Liver (tissue), 9 donors: ENCODE results near the gene TIGD2. TPM values are rescaled to one million over a fixed set of nuclear protein-coding genes. Genes with fewer than 3 reads are reported as not detected.

Experiments used
- DNase-seq: peaks from one replicate; pipeline ENCODE4 v3.0.0-alpha.2; 2017; ENCODE audit warnings: low spot score
- H3K27ac ChIP-seq, 2 donors: one replicate each; pipeline ENCODE4 v1.7.0; 2013; ENCODE audit warnings: inconsistent platforms in 2 of 2, low read length in 2 of 2, control low read depth in 1 of 2, low read depth in 1 of 2, mild to moderate bottlenecking in 1 of 2
- H3K27me3 ChIP-seq, 4 donors: one replicate each; pipeline versions ENCODE4 v1.6.1 to v1.7.0; 2013; ENCODE audit warnings: low read length in 3 of 4, inconsistent platforms in 1 of 4, mild to moderate bottlenecking in 1 of 4, moderate library complexity in 1 of 4; ENCODE audit not compliant: control insufficient read depth in 4 of 4, insufficient read depth in 4 of 4
- H3K36me3 ChIP-seq, 4 donors: one replicate each; pipeline versions ENCODE4 v1.6.1 to v1.7.0; 2013; ENCODE audit warnings: low read length in 3 of 4, mild to moderate bottlenecking in 3 of 4, low read depth in 1 of 4, moderate library complexity in 1 of 4; ENCODE audit not compliant: control insufficient read depth in 4 of 4, insufficient read depth in 3 of 4
- H3K4me1 ChIP-seq, 4 donors: one replicate each; pipeline versions ENCODE4 v1.6.1 to v1.7.0; 2013; ENCODE audit warnings: low read length in 3 of 4, mild to moderate bottlenecking in 3 of 4, moderate library complexity in 1 of 4; ENCODE audit not compliant: control insufficient read depth in 4 of 4, insufficient read depth in 4 of 4
- H3K4me3 ChIP-seq, 3 donors: one replicate each; pipeline versions ENCODE4 v1.6.1 to v1.7.0; 2013; ENCODE audit warnings: low read length in 3 of 3, control low read depth in 1 of 3, low read depth in 1 of 3, mild to moderate bottlenecking in 1 of 3
- H3K9ac ChIP-seq, 2 donors: one replicate each; pipeline ENCODE4 v1.7.0; 2013; ENCODE audit warnings: low read length in 2 of 2, mild to moderate bottlenecking in 2 of 2, moderate library complexity in 2 of 2, control low read depth in 1 of 2, low read depth in 1 of 2
- H3K9me3 ChIP-seq, 4 donors: one replicate each; pipeline versions ENCODE4 v1.6.1 to v1.7.0; 2013; ENCODE audit warnings: low read length in 3 of 4; ENCODE audit not compliant: control insufficient read depth in 4 of 4
- CTCF ChIP-seq: fragments of 150-350 bp; IDR thresholded peaks from 2 replicates; pipeline ENCODE4 v1.5.1; 2017; ENCODE audit warnings: improper control_type of control experiment, low read depth, low read length; ENCODE audit not compliant: missing input control
- FOXA1 ChIP-seq: IDR thresholded peaks from 2 replicates; pipeline ENCODE4 v1.6.1; 2016; ENCODE audit warnings: antibody characterized with exemption
- FOXA2 ChIP-seq: IDR thresholded peaks from 2 replicates; pipeline ENCODE4 v1.6.1; 2016; ENCODE audit warnings: antibody characterized with exemption
- GABPA ChIP-seq, 2 donors: IDR thresholded peaks in 1 of 2; conservative IDR thresholded peaks in 1 of 2; 2 replicates each; pipeline ENCODE4 v1.6.1; 2016; ENCODE audit warnings: antibody characterized with exemption in 2 of 2, mild to moderate bottlenecking in 1 of 2, moderate library complexity in 1 of 2
- HNF4A ChIP-seq, 2 donors: conservative IDR thresholded peaks; 2 replicates each; pipeline ENCODE4 v1.6.1; 2016; ENCODE audit warnings: antibody characterized with exemption in 2 of 2, mild to moderate bottlenecking in 2 of 2
- HNF4G ChIP-seq: IDR thresholded peaks from 2 replicates; pipeline ENCODE4 v1.6.1; 2016; ENCODE audit warnings: antibody characterized with exemption
- JUND ChIP-seq, 2 donors: IDR thresholded peaks; 2 replicates each; pipeline ENCODE4 v1.6.1; 2016; ENCODE audit warnings: antibody characterized with exemption in 2 of 2
- MAX ChIP-seq: IDR thresholded peaks from 2 replicates; pipeline ENCODE4 v1.6.1; 2016; ENCODE audit warnings: antibody characterized with exemption
- NR2F2 ChIP-seq: IDR thresholded peaks from 2 replicates; pipeline ENCODE4 v1.6.1; 2016; ENCODE audit warnings: antibody characterized with exemption
- RAD21 ChIP-seq, 2 donors: IDR thresholded peaks; 2 replicates each; pipeline ENCODE4 v1.6.1; 2016; ENCODE audit warnings: antibody characterized with exemption in 2 of 2, mild to moderate bottlenecking in 2 of 2
- RXRA ChIP-seq, 2 donors: IDR thresholded peaks; 2 replicates each; pipeline ENCODE4 v1.6.1; 2017 to 2018; ENCODE audit warnings: antibody characterized with exemption in 2 of 2, mild to moderate bottlenecking in 1 of 2
- SP1 ChIP-seq: IDR thresholded peaks from 2 replicates; pipeline ENCODE4 v1.6.1; 2018; ENCODE audit warnings: antibody characterized with exemption, mild to moderate bottlenecking
- TAF1 ChIP-seq: conservative IDR thresholded peaks from 2 replicates; pipeline ENCODE4 v1.6.1; 2016; ENCODE audit warnings: antibody characterized with exemption, mild to moderate bottlenecking
- YY1 ChIP-seq: IDR thresholded peaks from 2 replicates; pipeline ENCODE4 v1.6.1; 2016; ENCODE audit warnings: antibody characterized with exemption, mild to moderate bottlenecking
- ZBTB33 ChIP-seq: IDR thresholded peaks from 2 replicates; pipeline ENCODE4 v1.6.1; 2016; ENCODE audit warnings: antibody characterized with exemption
- WGBS: extraction: QIAGEN DNeasy Blood & Tissue Kit; methylation state at CpG from one replicate; pipeline ENCODE4 v1.1.7; 2013; 5-methylcytosine and 5-hydroxymethylcytosine counted together
- polyA plus RNA-seq, 2 donors: library from polyadenylated mRNA; stranded (reverse) in 1 of 2; unstranded in 1 of 2; fragments of 200-250 nt in 1 of 2; fragments of >200 nt in 1 of 2; fragmentation: Nextera tagmentation in 1 of 2; extraction: Ambion mirVana in 1 of 2; gene quantifications; one replicate each; pipeline versions ENCODE4 v1.2.1 to v1.2.3, GENCODE V29; 2013 to 2015
- total RNA-seq, 2 donors: library from RNA; depleted of rRNA; stranded (reverse); fragments of >200 nt; gene quantifications; one replicate each; pipeline ENCODE4 v1.2.3, GENCODE V29; 2014
- TF ChIP-seq, protein P1 (sequence below): IDR thresholded peaks from 2 replicates; pipeline ENCODE4 v1.6.1; 2016; ENCODE audit warnings: antibody characterized with exemption
- TF ChIP-seq, protein P2 (sequence below): IDR thresholded peaks from 2 replicates; pipeline ENCODE4 v1.6.1; 2016; ENCODE audit warnings: antibody characterized with exemption, mild to moderate bottlenecking
- donor health status: healthy.
- donor health status: healthy.
- donor health status: healthy.
- donor health status: healthy.
- donor health status: healthy.

The TIGD2 gene
- total and polyA plus RNA-seq, 4 donors: 6.4 to 21.7 (median 9.8) TPM

GRCh38 chr4:89137695-89138094 lies 26.4 kb downstream of the TIGD2 start:
- Histone ChIP-seq H3K4me3 (no peak overlapping the region), H3K4me1 (no peaks in the 10 kb centered on the region), H3K27me3 (no peaks in the 10 kb centered on the region), H3K9me3 (no peaks in the 10 kb centered on the region), H3K27ac (no peak overlapping the region), H3K36me3 (no peaks in the 10 kb centered on the region), H3K9ac (no peak overlapping the region)
- TF ChIP-seq RXRA (IDR thresholded peaks at IDR 0.05): no peak
- TF ChIP-seq, protein P1, sequence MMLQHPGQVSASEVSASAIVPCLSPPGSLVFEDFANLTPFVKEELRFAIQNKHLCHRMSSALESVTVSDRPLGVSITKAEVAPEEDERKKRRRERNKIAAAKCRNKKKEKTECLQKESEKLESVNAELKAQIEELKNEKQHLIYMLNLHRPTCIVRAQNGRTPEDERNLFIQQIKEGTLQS: no peak
- TF ChIP-seq SP1: no peak
- no peak for TF ChIP-seq GABPA (IDR thresholded peaks at IDR 0.05 in 1 of 2, conservative IDR thresholded peaks at IDR 0.05 in 1 of 2)
- TF ChIP-seq FOXA1: no peak
- no peak for TF ChIP-seq NR2F2
- DNase-seq: no peak
- 95% methylated on average over 12 of the region's 12 CpGs for WGBS

DNA sequence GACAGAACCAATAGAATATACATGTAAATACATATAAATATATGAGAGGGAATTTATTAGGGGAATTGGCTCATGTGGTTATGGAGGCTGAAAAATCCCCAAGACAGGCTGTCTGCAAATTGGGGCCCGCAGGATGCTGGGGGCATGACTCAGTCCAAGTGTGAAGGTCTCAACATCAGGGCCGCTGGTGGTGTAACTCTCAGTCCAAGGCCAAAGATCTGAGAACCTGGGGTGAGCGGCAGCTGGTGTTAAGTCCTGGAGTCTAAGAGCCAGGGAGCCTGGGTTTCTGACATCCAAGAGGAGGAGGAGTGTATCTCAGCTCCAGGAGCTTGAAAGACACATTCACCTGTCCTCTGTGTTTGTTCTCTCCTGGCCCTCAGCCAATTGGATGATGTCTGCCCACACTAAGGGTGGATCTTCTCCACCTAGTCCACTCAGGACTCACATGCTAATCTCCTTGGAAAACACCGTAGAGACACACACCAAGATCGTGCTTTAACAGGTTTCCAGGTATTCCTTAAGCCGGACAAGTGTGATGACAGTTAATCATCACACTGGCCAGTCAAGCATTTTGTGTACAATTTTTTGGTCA lies 28.9 kb downstream of the TIGD2 start:
- Histone ChIP-seq H3K9me3 (no peaks in the 10 kb centered on the region), H3K27ac (no peak overlapping the region), H3K4me3 (no peak overlapping the region), H3K4me1 (no peaks in the 10 kb centered on the region), H3K27me3 (no peaks in the 10 kb centered on the region), H3K36me3 (no peaks in the 10 kb centered on the region), H3K9ac (no peak overlapping the region)
- no peak for DNase-seq
- TF ChIP-seq ZBTB33 (no peak), TAF1 (no peak), NR2F2 (no peak), HNF4G (no peak), RAD21 (IDR thresholded peaks at IDR 0.05) (no peak), MAX (no peak), YY1 (no peak), JUND (IDR thresholded peaks at IDR 0.05) (no peak), RXRA (IDR thresholded peaks at IDR 0.05) (no peak), FOXA1 (no peak), FOXA2 (no peak), HNF4A (conservative IDR thresholded peaks at IDR 0.05) (no peak), CTCF (no peak)
- TF ChIP-seq, protein P2, sequence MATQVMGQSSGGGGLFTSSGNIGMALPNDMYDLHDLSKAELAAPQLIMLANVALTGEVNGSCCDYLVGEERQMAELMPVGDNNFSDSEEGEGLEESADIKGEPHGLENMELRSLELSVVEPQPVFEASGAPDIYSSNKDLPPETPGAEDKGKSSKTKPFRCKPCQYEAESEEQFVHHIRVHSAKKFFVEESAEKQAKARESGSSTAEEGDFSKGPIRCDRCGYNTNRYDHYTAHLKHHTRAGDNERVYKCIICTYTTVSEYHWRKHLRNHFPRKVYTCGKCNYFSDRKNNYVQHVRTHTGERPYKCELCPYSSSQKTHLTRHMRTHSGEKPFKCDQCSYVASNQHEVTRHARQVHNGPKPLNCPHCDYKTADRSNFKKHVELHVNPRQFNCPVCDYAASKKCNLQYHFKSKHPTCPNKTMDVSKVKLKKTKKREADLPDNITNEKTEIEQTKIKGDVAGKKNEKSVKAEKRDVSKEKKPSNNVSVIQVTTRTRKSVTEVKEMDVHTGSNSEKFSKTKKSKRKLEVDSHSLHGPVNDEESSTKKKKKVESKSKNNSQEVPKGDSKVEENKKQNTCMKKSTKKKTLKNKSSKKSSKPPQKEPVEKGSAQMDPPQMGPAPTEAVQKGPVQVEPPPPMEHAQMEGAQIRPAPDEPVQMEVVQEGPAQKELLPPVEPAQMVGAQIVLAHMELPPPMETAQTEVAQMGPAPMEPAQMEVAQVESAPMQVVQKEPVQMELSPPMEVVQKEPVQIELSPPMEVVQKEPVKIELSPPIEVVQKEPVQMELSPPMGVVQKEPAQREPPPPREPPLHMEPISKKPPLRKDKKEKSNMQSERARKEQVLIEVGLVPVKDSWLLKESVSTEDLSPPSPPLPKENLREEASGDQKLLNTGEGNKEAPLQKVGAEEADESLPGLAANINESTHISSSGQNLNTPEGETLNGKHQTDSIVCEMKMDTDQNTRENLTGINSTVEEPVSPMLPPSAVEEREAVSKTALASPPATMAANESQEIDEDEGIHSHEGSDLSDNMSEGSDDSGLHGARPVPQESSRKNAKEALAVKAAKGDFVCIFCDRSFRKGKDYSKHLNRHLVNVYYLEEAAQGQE: no peak
- WGBS: 92% methylated on average over 6 of the region's 6 CpGs
